CD8-positive, alpha-beta memory T cell (primary cell): ENCODE measurements around the gene SIDT1. TPM values are rescaled to one million over a fixed set of nuclear protein-coding genes. Genes with fewer than 3 reads are reported as not detected.

Experiments
- CTCF ChIA-PET: fragments of 350-600 bp; sonication (Branson Sonifier 250); formaldehyde crosslinking; loops from one replicate; lab custom pipeline; 2021; ENCODE audit warnings: antibody characterized with exemption; lab: Charles Lee
- POLR2A ChIA-PET: fragments of 350-600 bp; sonication (Branson Sonifier 250); formaldehyde crosslinking; loops from one replicate; lab custom pipeline; 2021; ENCODE audit warnings: antibody characterized with exemption; lab: Charles Lee
- DNase-seq, 5 donors: peaks; one replicate each; pipeline versions ENCODE4 v3.0.0 to v3.0.0-alpha.2; 2020 to 2022; ENCODE audit warnings: mixed read lengths in 1 of 5
- H3K27ac ChIP-seq: one replicate; pipeline ENCODE4 v1.7.0; 2013; ENCODE audit warnings: low read depth, mild to moderate bottlenecking, low read length, moderate library complexity
- H3K27me3 ChIP-seq: 2 replicates; pipeline ENCODE4 v1.7.0; 2013; ENCODE audit warnings: low read length, mild to moderate bottlenecking; ENCODE audit not compliant: insufficient read depth, poor library complexity, severe bottlenecking
- H3K36me3 ChIP-seq: 2 replicates; pipeline ENCODE4 v1.7.0; 2013; ENCODE audit warnings: mild to moderate bottlenecking, low read length, moderate library complexity; ENCODE audit not compliant: insufficient read depth
- H3K4me1 ChIP-seq: 2 replicates; pipeline ENCODE4 v1.7.0; 2013; ENCODE audit warnings: mild to moderate bottlenecking, low read length, moderate library complexity; ENCODE audit not compliant: insufficient read depth
- H3K4me3 ChIP-seq: 2 replicates; pipeline ENCODE4 v1.7.0; 2013; ENCODE audit warnings: mild to moderate bottlenecking, low read length
- H3K9me3 ChIP-seq: 2 replicates; pipeline ENCODE4 v1.7.0; 2013; ENCODE audit warnings: mild to moderate bottlenecking, low read length
- H3K27ac Mint-ChIP-seq, 8 donors: one replicate each; pipeline ENCODE4 v1.8.0; 2020 to 2021; ENCODE audit warnings: mixed read lengths in 8 of 8, mild to moderate bottlenecking in 6 of 8, inconsistent platforms in 3 of 8, moderate library complexity in 3 of 8
- H3K27me3 Mint-ChIP-seq, 2 donors: one replicate each; pipeline ENCODE4 v1.8.0; 2020 to 2021; ENCODE audit warnings: mixed read lengths in 2 of 2, mild to moderate bottlenecking in 1 of 2, moderate library complexity in 1 of 2
- H3K36me3 Mint-ChIP-seq, 3 donors: one replicate each; pipeline ENCODE4 v1.8.0; 2020 to 2021; ENCODE audit warnings: mixed read lengths in 3 of 3, inconsistent platforms in 1 of 3, mild to moderate bottlenecking in 1 of 3
- H3K4me1 Mint-ChIP-seq, 3 donors: one replicate each; pipeline ENCODE4 v1.8.0; 2020 to 2021; ENCODE audit warnings: mixed read lengths in 3 of 3, inconsistent platforms in 1 of 3, mild to moderate bottlenecking in 1 of 3
- H3K4me3 Mint-ChIP-seq, 7 donors: one replicate each; pipeline ENCODE4 v1.8.0; 2020 to 2021; ENCODE audit warnings: mixed read lengths in 7 of 7, mild to moderate bottlenecking in 6 of 7, moderate library complexity in 4 of 7, inconsistent platforms in 2 of 7
- H3K9me3 Mint-ChIP-seq, 5 donors: one replicate each; pipeline ENCODE4 v1.8.0; 2020 to 2022; ENCODE audit warnings: mixed read lengths in 5 of 5, mild to moderate bottlenecking in 3 of 5, moderate library complexity in 2 of 5, inconsistent platforms in 1 of 5
- polyA plus RNA-seq: library from polyadenylated mRNA; unstranded; fragments of 300-500 nt; fragmentation: Illumina TruSeq; gene quantifications from one replicate; pipeline ENCODE4 v1.2.3, GENCODE V29; 2021
- total RNA-seq, 2 experiments: library from RNA; stranded (reverse); gene quantifications; one replicate each; pipeline ENCODE4 v1.2.3, GENCODE V29; 2021

The SIDT1 gene
- total and polyA plus RNA-seq, 3 experiments from 2014 or later: 14.8 to 23.9 (median 16.6) TPM

- Mint-ChIP-seq H3K4me1 (peaks cover 0 to 8% (median 0%) of the 10 kb centered on the region in 3 donors), H3K36me3 (peaks cover 0 to 77% (median 14%) of the 10 kb centered on the region in 3 donors), H3K27ac (peak overlapping the region in 6 of 8 donors; percentile 48 to 85 (median 72)), H3K4me3 (no peak overlapping the region), H3K27me3 (no peaks in the 10 kb centered on the region), H3K9me3 (no peaks in the 10 kb centered on the region)
- no peak overlapping the region for H3K27ac ChIP-seq
- H3K4me1 ChIP-seq: no peaks in the 10 kb centered on the region
- no peak overlapping the region for H3K4me3 ChIP-seq
- peaks cover 26% of the 10 kb centered on the region for H3K36me3 ChIP-seq
- DNase-seq: no peak
- ChIA-PET CTCF (interaction anchor here (1.0 kb wide), 1 partner anchor 76 kb away, joined by 3 read pairs; no protein-coding TSS in a partner anchor), POLR2A (no interaction called here)
- H3K27me3 ChIP-seq: no peaks in the 10 kb centered on the region
- H3K9me3 ChIP-seq: no peaks in the 10 kb centered on the region
Observed at GRCh38 chr3:113571360-113571759, 39.0 kb downstream of the SIDT1 start.

- H3K9me3 ChIP-seq: no peaks in the 10 kb centered on the region
- H3K27ac Mint-ChIP-seq: peak overlapping the region; percentile 15 to 94 (median 47)
- H3K4me1 ChIP-seq: no peaks in the 10 kb centered on the region
- H3K36me3 Mint-ChIP-seq: peaks cover 0 to 65% (median 12%) of the 10 kb centered on the region in 3 donors
- no peaks in the 10 kb centered on the region for H3K27me3 ChIP-seq
- H3K27me3 Mint-ChIP-seq: no peaks in the 10 kb centered on the region
- peaks cover 15% of the 10 kb centered on the region for H3K36me3 ChIP-seq
- CTCF ChIA-PET: no interaction called here
- no peak overlapping the region for H3K4me3 ChIP-seq
- H3K4me1 Mint-ChIP-seq: peaks cover 4 to 11% (median 5%) of the 10 kb centered on the region in 3 donors
- no peak overlapping the region for H3K27ac ChIP-seq
- no peak for DNase-seq
- POLR2A ChIA-PET: no interaction called here
- H3K9me3 Mint-ChIP-seq: no peaks in the 10 kb centered on the region
- no peak overlapping the region for H3K4me3 Mint-ChIP-seq
Observed at GRCh38 chr3:113573728-113574127, 41.4 kb downstream of the SIDT1 start.

- Histone ChIP-seq H3K36me3 (peaks cover 15% of the 10 kb centered on the region), H3K4me3 (no peak overlapping the region), H3K27me3 (no peaks in the 10 kb centered on the region), H3K4me1 (no peaks in the 10 kb centered on the region), H3K9me3 (no peaks in the 10 kb centered on the region), H3K27ac (no peak overlapping the region)
- Mint-ChIP-seq H3K4me3 (no peak overlapping the region), H3K9me3 (no peaks in the 10 kb centered on the region), H3K27ac (peak overlapping the region; percentile 20 to 94 (median 68)), H3K27me3 (no peaks in the 10 kb centered on the region), H3K4me1 (peaks cover 4 to 11% (median 5%) of the 10 kb centered on the region in 3 donors), H3K36me3 (peaks cover 0 to 65% (median 12%) of the 10 kb centered on the region in 3 donors)
- CTCF ChIA-PET: no interaction called here
- POLR2A ChIA-PET: no interaction called here
- DNase-seq: no peak
Observed at GRCh38 chr3:113574213-113574612, 41.9 kb downstream of the SIDT1 start.

GRCh38 chr3:113575206-113575605 lies 42.9 kb downstream of the SIDT1 start:
- CTCF ChIA-PET: interaction anchor here (1.5 to 5.4 kb wide), 3 partner anchors 19 to 82 kb away, joined by 4 to 74 read pairs (median 67); no protein-coding TSS in a partner anchor
- peaks cover 0 to 65% (median 11%) of the 10 kb centered on the region in 3 donors for H3K36me3 Mint-ChIP-seq
- Histone ChIP-seq H3K27me3 (no peaks in the 10 kb centered on the region), H3K27ac (no peak overlapping the region), H3K36me3 (peaks cover 13% of the 10 kb centered on the region), H3K4me3 (no peak overlapping the region), H3K9me3 (no peaks in the 10 kb centered on the region), H3K4me1 (no peaks in the 10 kb centered on the region)
- H3K4me1 Mint-ChIP-seq: peaks cover 4 to 11% (median 5%) of the 10 kb centered on the region in 3 donors
- POLR2A ChIA-PET: no interaction called here
- peak overlapping the region in 5 of 8 donors; percentile 48 to 94 (median 85) for H3K27ac Mint-ChIP-seq
- H3K27me3 Mint-ChIP-seq: no peaks in the 10 kb centered on the region
- no peak overlapping the region for H3K4me3 Mint-ChIP-seq
- H3K9me3 Mint-ChIP-seq: no peaks in the 10 kb centered on the region
- no peak for DNase-seq

- no peak for DNase-seq
- no peak overlapping the region for H3K4me3 Mint-ChIP-seq
- peak overlapping the region in 2 of 8 donors; percentile 5 to 17 for H3K27ac Mint-ChIP-seq
- H3K4me1 Mint-ChIP-seq: no peaks in the 10 kb centered on the region
- no peaks in the 10 kb centered on the region for H3K27me3 Mint-ChIP-seq
- peaks cover 4 to 91% (median 22%) of the 10 kb centered on the region in 3 donors for H3K36me3 Mint-ChIP-seq
- no peaks in the 10 kb centered on the region for H3K4me1 ChIP-seq
- H3K36me3 ChIP-seq: peaks cover 26% of the 10 kb centered on the region
- POLR2A ChIA-PET: no interaction called here
- no peaks in the 10 kb centered on the region for H3K27me3 ChIP-seq
- H3K9me3 ChIP-seq: no peaks in the 10 kb centered on the region
- H3K27ac ChIP-seq: no peak overlapping the region
- no peaks in the 10 kb centered on the region for H3K9me3 Mint-ChIP-seq
- H3K4me3 ChIP-seq: no peak overlapping the region
- CTCF ChIA-PET: no interaction called here
Observed at GRCh38 chr3:113585228-113585627, 52.9 kb downstream of the SIDT1 start.

GRCh38 chr3:113585720-113586119 lies 53.4 kb downstream of the SIDT1 start:
- Histone ChIP-seq H3K4me3 (no peak overlapping the region), H3K36me3 (peaks cover 26% of the 10 kb centered on the region), H3K27me3 (no peaks in the 10 kb centered on the region), H3K4me1 (no peaks in the 10 kb centered on the region), H3K9me3 (no peaks in the 10 kb centered on the region), H3K27ac (no peak overlapping the region)
- ChIA-PET POLR2A (no interaction called here), CTCF (no interaction called here)
- no peak overlapping the region for H3K4me3 Mint-ChIP-seq
- no peaks in the 10 kb centered on the region for H3K9me3 Mint-ChIP-seq
- H3K36me3 Mint-ChIP-seq: peaks cover 4 to 90% (median 21%) of the 10 kb centered on the region in 3 donors
- H3K4me1 Mint-ChIP-seq: no peaks in the 10 kb centered on the region
- DNase-seq: no peak
- no peaks in the 10 kb centered on the region for H3K27me3 Mint-ChIP-seq
- H3K27ac Mint-ChIP-seq: peak overlapping the region in 1 of 8 donors; percentile 23

- Mint-ChIP-seq H3K36me3 (peaks cover 6 to 94% (median 29%) of the 10 kb centered on the region in 3 donors), H3K9me3 (no peaks in the 10 kb centered on the region), H3K4me1 (no peaks in the 10 kb centered on the region), H3K27me3 (no peaks in the 10 kb centered on the region), H3K4me3 (no peak overlapping the region), H3K27ac (no peak overlapping the region)
- ChIA-PET CTCF (interaction anchor here (1.2 kb wide), 1 partner anchor 11 kb away, joined by 6 read pairs; no protein-coding TSS in a partner anchor), POLR2A (no interaction called here)
- DNase-seq: no peak
- Histone ChIP-seq H3K4me3 (no peak overlapping the region), H3K36me3 (peaks cover 25% of the 10 kb centered on the region), H3K27me3 (no peaks in the 10 kb centered on the region), H3K4me1 (no peaks in the 10 kb centered on the region), H3K9me3 (no peaks in the 10 kb centered on the region), H3K27ac (no peak overlapping the region)
Observed at GRCh38 chr3:113588806-113589205, 56.5 kb downstream of the SIDT1 start.

- POLR2A ChIA-PET: no interaction called here
Observed at GRCh38 chr3:113589971-113590370, 57.6 kb downstream of the SIDT1 start.

More at GRCh38 chr3:113589971-113590370, 57.6 kb downstream of the SIDT1 start:
- Histone ChIP-seq H3K4me1 (no peaks in the 10 kb centered on the region), H3K27me3 (no peaks in the 10 kb centered on the region), H3K9me3 (no peaks in the 10 kb centered on the region), H3K27ac (no peak overlapping the region), H3K36me3 (peaks cover 16% of the 10 kb centered on the region), H3K4me3 (no peak overlapping the region)
- H3K4me1 Mint-ChIP-seq: no peaks in the 10 kb centered on the region
- H3K36me3 Mint-ChIP-seq: peaks cover 6 to 90% (median 28%) of the 10 kb centered on the region in 3 donors
- CTCF ChIA-PET: interaction anchor here (1.2 kb wide), 1 partner anchor 12 kb away, joined by 6 read pairs; no protein-coding TSS in a partner anchor
- peak overlapping the region in 1 of 8 donors; percentile 38 for H3K27ac Mint-ChIP-seq
- H3K27me3 Mint-ChIP-seq: no peaks in the 10 kb centered on the region
- no peak overlapping the region for H3K4me3 Mint-ChIP-seq
- H3K9me3 Mint-ChIP-seq: no peaks in the 10 kb centered on the region
- no peak for DNase-seq
